Gastrocnemius medialis (tissue), 4 donors: ENCODE results near the gene SUMF1.

Source experiments
- POLR2A ChIP-seq, 2 donors: fragments of 450-650 bp; IDR thresholded peaks; one replicate each; pipeline ENCODE4 v1.6.1; 2017; ENCODE audit warnings: antibody characterized with exemption in 2 of 2, mild to moderate bottlenecking in 2 of 2, moderate library complexity in 2 of 2
- TF ChIP-seq, protein P1 (sequence below), 5 experiments: fragments of 450-650 bp in 3 of 5; fragments of 200-600 bp in 2 of 5; sonication (generic) in 2 of 5; IDR thresholded peaks in 4 of 5; conservative IDR thresholded peaks in 1 of 5; 1 replicate in 4 of 5; 2 replicates in 1 of 5; pipeline ENCODE4 v1.5.1; 2016 to 2019; ENCODE audit warnings: antibody characterized with exemption in 5 of 5, mild to moderate bottlenecking in 3 of 5, moderate library complexity in 3 of 5

DNA sequence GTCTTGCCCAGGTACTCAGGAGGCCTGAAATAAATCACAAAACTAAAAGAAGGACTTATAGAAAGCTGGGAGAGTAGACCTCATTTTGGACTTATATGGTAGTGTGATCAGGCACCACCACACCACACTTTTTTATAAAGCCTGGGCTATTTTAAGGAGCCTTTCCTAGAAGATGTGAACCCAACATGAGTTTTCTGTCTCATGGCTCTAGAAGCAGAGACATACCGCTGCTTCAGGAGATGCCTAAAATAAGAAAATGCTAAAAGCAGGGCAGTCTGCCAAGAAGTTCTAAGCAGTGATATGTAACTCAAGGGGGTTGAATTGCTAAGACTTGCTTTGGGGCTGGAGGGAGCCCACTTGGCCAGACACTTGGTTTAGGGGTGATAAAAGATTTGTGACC lies 49.6 kb downstream of the SUMF1 start:
- TF ChIP-seq, protein P1, sequence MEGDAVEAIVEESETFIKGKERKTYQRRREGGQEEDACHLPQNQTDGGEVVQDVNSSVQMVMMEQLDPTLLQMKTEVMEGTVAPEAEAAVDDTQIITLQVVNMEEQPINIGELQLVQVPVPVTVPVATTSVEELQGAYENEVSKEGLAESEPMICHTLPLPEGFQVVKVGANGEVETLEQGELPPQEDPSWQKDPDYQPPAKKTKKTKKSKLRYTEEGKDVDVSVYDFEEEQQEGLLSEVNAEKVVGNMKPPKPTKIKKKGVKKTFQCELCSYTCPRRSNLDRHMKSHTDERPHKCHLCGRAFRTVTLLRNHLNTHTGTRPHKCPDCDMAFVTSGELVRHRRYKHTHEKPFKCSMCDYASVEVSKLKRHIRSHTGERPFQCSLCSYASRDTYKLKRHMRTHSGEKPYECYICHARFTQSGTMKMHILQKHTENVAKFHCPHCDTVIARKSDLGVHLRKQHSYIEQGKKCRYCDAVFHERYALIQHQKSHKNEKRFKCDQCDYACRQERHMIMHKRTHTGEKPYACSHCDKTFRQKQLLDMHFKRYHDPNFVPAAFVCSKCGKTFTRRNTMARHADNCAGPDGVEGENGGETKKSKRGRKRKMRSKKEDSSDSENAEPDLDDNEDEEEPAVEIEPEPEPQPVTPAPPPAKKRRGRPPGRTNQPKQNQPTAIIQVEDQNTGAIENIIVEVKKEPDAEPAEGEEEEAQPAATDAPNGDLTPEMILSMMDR (IDR thresholded peaks at IDR 0.05 in 4 of 5, conservative IDR thresholded peaks at IDR 0.05 in 1 of 5) = no peak
- no peak for TF ChIP-seq POLR2A (IDR thresholded peaks at IDR 0.05)
